NCI-H2107 treated with DMSO at 0.1 percent for 48 hours (cell line): ENCODE measurements around the gene PROM1.
A peak's percentile ranks its signal among the peaks of the same experiment; 100 is the strongest.

Source experiments
- DNase-seq: peaks from one replicate; lab custom pipeline; 2025; ENCODE audit not compliant: unreplicated experiment; lab: John Stamatoyannopoulos, UW

PROM1 gene

DNA sequence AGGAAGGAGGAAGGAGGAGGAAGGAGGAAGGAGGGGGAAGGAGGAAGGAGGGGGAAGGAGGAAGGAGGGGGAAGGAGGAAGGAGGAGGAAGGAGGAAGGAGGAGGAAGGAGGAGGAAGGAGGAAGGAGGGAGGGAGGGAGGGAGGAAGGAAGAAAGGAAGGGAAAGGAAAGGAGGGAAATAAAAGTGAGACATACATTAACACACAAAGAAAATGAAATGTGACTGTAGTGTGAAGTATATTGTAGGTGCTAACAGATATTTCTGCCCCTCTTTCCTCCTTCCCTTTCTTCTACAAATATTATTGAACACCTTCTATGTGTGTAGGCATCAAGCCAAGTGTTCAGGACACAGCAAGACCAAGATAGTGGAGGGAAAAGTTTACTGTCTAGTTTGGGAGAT is 26.4 kb upstream of the PROM1 start:
- DNase-seq = no peak

DNA sequence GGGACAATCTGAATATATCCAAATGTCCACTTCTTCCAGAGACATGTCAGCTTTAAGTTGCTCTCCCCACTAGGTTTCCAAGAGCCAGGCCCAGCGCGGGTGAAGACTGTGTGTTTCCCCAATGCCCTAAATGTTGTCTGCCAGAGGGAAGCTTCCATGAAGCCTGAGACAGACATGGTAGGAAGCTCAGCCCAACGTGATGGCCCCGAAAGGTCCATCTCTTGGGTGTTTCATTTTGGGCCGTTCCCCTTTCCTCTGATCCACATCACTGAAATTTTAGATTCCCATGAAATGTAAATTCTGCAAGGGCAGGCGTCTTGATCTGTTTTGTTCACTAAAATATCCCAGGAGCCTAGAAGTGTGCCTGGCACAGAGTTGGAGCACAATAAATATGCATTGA is 25.4 kb upstream of the PROM1 start:
- DNase-seq = no peak

DNA sequence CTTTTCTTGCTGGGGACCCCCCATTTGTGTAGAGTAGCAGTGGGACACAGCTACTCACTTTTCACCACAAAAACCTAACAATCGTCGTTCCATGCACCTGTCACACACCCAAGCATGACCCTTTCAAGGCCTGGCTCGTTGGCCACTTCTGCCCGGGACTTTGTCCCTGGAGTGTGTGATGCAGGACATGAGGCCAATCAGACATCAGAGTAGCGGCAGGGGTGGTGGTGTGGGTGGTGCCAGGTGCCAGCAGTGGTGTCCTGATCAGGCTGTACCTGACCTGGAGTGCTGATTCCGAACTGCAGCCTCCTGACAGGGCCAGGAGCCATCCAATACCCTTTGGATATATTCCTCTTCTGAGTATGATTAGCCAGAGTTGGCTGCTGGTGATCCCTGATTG is 23.1 kb upstream of the PROM1 start:
- no peak for DNase-seq

DNA sequence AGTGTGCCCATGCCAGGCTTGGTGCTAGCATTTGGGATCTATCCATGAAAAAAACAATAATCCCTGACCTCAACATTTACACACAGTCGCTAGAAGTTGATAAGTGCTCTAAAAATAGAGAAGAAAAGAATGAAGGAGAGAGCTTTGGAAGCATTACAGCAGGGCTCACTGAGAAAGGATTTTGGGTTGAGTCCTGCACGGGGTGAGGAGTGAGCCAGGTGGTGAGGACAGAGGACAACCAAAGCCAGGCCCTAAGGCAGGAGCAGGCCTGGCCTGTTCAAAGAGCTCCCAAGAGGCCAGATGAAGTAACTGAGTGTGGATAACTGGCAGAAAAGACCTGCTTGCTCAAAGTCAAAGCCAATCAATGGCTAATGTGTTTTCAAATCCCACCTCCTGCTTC is 20.7 kb upstream of the PROM1 start:
- DNase-seq = no peak

DNA sequence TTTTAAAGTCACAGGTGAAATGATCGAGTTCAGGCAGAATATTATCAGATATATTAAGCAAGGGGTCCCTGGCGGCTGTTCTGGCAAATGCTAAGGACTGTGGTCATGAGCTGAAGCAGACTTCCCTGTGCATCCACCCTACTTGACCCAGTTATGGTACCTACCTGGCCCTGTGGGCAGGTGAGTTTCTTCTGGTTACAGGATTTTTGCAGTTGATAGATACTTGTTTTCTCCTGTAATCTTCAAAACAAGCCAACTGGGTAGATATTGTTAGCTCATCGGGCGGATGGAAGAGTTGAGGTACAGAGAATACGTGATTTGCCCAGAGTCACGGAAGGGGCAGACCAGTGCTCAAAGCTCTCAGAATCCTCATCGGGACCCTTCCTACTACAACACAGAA is 18.5 kb upstream of the PROM1 start:
- DNase-seq = no peak

DNA sequence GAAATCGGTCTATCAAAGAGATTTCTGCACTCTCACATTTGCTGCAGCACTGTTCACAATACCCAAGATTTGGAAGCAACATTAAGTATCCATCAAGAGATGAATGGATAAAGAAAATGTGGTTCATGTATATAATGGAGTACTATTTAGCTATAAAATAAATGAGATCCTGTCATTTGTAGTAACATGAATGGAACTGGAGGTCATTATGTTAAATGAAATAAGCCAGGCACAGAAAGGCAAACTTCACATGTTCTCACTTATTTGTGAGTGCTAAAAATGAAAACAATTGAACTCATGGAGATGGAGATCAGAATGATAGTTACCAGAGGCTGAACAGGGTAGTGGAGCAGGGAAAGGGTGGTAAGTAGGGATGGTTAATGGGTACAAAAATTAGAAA is 17.0 kb upstream of the PROM1 start:
- DNase-seq = no peak

DNA sequence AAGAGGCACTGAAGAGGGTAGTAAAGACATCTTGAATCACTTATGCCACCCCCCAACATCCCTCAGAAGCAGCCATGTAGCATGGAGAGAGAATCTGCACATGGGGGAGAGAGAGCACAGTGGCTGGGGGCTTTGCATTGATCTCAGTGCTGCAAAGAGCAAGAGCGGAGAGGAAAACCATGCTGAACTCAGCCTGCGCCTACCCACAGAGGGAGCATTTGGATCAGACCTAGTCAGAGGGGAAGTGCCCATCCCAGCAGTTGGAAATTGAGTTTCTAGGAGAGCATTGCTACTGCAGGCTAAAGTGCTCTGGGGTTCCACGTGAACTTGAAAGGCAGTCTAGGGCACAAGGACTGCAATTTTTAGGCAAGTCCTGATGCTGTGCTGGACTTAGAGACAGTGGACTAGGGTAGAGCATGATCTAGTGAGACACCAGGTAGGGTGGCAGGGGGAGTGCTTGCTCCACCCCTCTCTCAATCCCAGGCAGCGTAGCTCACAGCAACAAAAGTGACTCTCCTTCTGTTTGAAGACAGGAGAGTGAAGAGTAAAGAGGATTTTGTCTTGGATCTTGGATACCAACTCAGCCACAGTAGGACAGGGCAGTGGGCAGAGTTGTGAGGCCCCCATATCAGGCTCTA is 9.0 kb upstream of the PROM1 start:
- DNase-seq = no peak

DNA sequence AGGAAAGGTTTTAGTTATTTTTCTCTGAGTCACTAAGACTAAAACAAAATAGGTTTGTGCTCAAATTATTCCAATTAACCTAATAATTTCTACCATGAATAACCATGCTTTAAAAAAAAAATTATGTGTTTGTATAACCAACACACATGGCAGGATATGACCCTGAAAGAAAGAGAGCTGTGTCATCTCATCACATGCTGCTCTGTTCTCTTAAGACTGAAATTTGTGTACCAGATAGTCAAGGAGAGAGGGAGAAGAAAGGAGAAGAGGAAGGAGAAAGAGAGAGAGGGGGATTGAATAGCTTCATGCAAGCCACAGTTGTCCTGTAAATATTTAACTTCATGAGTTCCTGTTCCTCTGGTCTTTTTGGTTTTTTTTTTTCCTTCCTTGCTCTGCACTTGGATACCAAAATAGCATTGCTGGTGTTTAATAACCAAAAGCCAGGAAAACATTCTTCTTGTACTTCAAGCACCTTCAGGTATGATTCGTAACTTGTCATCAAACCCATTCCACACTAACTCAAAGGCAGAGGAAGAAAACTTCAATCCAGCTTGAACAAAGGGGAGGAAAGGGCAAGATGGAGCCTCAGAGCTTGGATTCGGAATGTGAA is 6.4 kb upstream of the PROM1 start:
- DNase-seq = no peak

DNA sequence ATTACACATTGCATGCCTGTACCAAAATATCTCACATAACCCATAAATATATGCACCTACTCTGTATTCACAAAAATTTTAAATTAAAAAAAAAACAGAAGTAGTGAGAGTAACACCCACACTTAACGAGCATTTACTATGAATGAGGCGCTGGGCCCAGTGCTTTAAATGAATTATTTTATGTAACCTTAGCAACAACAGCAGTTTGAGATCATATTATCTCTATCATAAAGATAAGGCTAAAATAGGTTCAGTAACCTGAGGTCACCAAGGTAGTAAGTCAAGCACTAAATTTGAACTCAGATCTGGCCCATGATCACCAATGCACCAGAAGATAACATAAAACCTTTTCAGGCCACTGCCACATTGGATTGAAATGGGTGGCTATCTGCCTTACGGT is 5.3 kb upstream of the PROM1 start:
- no peak for DNase-seq

DNA sequence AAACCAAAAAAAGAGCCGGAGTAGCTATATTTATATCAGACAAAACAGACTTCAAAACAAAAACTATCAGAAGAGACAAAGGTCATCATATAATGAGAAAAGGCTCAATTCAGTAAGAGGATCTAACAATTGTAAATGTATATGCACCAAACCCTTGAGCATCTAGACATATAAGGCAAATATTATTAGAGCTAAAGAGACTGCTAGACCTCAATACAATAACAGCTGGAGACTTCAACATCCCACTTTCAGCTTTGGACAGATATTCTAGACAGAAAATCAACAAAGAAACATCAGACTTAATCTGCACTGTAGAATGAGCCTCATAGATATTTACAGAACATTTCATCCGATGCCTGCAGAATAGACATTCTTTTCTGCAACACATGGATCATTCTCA is 4.8 kb upstream of the PROM1 start:
- no peak for DNase-seq

DNA sequence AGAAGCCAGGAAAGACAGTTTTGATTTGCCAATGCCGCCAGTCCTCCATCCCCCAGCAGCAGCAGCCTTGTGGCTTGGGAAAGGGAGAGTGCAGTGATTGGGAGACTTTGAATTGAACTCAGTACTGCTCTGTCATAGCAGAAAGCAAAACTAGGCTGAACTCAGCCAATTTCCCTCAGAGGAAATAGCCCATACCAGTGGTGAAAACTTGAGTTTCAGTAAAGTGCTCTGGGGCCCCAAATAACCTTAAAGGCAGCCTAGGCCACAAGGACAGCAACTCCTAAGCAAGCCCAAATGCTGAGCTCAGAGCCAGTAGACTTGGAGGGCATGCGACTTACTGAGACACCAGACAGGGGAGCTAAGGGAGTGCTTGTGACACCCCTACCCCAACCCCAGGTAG is 2.0 kb upstream of the PROM1 start:
- no peak for DNase-seq

DNA sequence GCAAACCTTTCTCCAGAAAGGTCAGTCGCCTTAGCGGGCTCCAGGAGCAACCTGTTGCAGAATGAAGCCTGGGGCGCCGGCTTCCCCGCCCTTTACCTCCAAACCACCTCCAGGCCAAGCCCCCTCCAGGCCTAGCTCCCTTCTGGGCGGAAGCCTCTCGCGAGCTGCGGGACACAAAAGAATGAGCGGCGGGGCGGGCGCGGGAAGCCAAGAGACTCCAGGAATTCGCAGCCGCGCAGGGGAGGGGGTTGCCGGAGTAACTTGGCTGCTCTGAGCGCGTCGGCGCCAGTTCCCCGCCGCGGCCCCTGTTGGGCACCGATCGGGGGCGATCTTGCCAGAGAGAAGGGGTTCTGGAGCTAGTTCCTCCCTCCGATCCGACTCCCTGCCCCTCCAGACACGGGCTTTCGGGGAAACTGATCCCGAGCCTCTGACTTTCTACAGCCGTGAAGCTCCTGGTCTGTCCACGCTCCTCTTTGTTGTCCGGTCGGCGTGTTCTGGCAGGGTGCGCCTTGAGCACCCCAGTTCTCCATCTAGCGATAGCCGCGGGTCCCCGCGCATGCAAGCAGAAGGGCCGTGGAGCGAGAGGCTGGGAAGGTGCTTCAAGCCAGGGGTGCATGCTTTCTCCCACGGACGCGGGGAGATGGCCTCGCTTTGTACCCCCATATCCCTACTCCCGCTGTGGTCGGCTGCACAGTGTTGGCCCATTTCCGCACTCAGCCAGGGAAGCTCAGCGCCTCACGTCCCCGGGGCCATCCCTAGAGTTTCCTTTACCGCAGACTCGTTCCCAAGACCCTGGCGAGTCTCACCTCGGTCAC is 1.2 kb downstream of the PROM1 start:
- DNase-seq = peak; percentile 12

DNA sequence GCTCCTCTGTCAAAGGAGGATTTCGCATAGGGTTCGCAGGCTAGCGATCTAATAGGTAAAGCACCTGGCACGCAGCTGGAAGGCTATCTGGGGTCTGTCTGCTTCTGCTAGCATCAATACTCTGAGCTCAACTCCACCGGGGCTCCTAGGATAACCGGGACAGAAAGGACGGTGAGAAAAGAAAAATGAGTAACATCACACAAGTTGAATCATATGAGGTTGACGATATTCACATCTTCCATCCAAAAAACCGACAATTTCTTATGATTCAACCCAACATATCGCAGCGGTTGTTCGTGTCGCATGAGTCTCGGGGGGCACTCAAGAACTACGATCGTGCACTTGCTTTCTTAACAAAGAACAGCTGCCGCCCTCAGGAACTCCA is 1.8 kb downstream of the PROM1 start:
- DNase-seq = no peak

DNA sequence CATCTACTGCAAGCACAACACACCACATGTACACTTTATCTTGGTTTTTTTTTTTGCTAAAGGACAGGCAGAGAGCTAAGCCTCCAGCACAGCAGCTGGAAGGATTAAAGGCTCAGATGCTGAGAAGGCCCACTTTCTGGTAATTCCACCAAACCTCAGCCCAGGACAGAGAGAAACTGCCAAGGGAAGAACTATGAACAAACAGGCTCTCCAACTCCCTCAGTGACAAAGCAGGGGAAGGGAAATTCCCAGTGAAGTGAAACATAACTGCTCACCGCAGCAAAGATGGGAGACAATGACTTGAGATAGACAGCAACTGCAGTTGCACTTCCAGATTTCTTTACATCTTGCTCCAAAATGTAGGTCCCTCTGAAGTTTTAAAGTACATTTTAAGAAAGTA is 4.8 kb downstream of the PROM1 start:
- no peak for DNase-seq

DNA sequence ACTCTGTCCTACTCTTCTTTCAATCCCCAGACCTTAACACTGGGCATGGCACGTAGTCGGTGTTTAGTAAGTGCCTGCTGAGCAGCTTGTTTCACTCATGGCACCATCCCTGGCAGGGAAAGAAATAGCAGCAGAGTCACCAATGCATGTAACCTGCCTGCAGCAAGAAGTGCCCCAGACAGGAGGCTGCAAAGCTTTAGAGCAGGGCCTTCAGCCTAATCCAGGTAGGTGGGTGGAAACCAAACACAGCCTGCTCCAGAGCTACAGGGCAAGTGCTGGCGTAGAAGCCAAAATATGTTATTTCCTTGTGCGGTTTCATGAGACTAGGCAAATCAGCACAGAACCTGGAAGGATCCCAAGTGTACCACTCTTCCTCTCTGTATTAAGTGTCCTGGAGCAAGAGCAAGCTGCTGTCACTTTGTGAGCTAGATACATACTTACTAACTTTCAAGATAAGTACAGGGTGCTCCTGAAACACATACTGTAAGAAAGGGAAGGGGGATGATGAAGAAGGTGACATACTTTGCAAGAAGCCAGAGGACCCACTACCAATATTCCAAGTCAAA is 5.5 kb downstream of the PROM1 start:
- no peak for DNase-seq

DNA sequence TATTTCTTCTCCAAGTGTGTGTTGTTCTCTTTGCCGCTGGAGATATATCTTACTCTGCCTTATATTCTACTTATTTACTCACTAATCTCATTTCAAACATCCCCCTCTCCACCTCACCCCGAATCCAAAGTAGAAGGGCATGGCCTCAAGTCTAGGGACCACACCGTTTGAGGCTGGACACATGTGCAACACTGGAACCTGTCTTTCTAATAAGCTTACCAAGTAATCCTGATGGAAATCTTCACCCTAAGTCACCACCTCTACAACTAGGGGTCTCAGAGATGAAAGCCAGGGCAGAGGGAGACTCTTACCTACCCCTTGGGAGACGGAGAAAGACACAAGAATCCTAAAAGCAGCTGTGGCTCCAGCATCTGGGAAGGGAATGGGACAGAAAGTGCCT is 6.0 kb downstream of the PROM1 start:
- DNase-seq = no peak

DNA sequence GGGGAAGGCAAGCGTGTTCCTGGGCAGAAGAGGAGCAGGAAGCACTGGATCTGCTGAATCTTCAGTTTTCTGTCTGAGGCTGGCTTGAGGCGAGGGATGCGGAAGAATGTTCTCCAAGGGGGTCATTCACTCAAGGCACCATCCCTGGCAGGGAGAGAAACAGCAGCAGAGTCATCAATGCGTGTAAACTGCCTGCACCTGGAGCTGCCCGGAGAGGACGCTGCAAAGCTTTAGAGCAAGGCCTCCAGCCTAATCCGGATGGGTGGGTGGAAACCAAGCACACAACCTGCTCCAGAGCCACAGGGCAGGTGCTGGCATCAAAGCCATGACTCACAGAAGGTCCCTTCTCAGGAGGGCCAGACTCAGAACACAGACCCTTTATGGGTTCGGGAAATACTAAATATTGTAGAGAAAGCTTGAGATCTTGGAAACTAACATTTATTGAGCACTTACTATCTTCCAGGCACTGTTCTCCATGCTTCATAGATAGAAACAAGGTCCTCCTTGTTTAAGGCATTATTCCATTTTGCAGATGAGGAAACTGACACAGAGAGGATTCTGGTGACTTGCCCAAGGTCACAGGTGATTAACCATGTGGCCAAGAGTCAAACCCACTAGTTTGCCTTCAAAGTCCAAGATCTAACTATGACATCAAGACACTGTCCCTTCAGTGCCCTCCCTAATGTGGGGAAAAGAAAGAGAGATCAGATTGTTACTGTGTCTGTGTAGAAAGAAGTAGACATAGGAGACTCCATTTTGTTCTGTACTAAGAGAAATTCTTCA is 7.7 kb downstream of the PROM1 start:
- DNase-seq = no peak

DNA sequence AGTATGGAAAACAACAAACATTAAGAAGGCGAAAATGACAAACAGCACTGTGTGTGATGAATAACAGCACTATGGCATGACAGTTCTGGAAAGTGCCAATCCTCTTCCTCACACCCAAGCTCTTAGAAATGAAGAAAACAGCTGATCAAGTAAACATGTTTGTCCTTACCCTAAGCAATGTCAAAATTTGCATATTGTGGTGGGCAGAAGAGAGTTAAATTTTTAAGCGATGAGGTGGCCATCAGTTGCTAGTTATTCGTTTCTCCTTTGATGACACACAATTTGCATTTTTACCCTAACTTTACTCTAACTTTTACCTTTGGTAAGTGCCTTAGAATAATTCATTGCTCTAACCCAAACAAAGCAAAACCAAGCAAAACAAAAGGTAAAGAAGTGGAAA is 8.8 kb downstream of the PROM1 start:
- no peak for DNase-seq

DNA sequence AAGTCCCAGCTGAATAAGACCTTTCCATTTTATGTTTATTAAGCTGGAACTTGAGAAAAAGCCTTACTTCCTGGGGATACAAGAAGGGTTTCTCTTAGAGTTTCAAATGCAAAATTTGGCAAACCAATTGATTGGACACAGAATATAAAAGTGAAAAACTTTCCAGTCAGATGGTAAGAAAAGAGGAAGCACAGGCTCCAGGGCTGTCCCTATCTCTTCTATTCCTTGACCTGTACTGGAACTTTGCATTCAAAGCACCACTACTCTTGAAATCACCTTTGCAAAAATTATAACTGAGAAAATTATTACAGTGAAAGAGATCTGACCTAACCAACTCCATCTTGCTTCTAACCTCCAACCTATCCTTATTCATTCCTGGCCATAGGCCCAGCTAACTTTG is 11.7 kb downstream of the PROM1 start:
- no peak for DNase-seq

DNA sequence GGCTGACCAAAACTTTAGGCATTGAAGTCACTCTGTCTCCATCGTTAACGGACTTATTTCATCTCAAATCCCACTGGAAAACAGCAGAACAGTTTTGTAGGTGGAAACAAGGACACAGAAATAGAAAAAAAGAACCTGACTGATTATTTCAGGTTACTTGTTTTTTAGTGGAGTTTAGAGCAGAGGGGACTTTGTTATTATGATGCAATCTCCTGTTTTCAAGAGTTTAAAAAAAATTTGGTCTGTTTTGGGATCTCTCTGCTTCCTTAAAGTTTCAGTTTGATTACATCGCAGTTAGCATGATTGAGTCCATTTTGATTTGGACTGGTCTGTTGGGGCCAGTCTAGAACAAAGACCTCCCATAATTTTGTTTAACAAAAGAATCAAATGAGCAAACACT is 13.6 kb downstream of the PROM1 start:
- DNase-seq = no peak

DNA sequence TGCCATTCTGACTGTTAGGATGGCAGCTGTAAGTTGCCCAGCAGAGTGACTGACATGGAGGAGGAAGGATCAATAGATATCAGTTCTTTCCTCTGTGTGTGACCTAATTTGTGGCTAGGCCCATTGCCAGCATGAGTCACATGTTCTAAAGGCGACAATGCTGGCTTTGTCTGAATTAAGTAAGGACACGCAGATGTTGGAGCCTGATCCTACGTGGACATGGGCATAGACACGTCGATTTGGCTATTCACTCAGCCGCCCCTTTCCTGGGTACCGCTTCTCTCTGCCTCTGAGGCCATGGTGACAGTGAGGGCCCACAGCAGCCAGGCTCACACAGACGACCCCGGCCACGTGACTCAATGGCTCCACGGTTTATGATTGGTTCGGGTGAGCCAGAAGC is 16.3 kb downstream of the PROM1 start:
- DNase-seq = peak; percentile 48
